Stomach (tissue), 4 donors: ENCODE data around the gene AKIRIN2.
"Not testable (repeated sequence)": the region's sequence is repeated elsewhere in the genome, so short reads cannot be mapped to it uniquely, and the experiment has no call there.

Experiments used
- POLR2A ChIP-seq, 4 donors: fragments of 450-650 bp; IDR thresholded peaks; one replicate each; pipeline ENCODE4 v1.6.1; 2016; ENCODE audit warnings: antibody characterized with exemption in 4 of 4, control low read depth in 2 of 4, mild to moderate bottlenecking in 1 of 4, moderate library complexity in 1 of 4
- POLR2AphosphoS5 ChIP-seq, 3 donors: sonication (generic); formaldehyde crosslinking; IDR thresholded peaks; one replicate each; pipeline ENCODE4 v1.6.1; 2016; ENCODE audit warnings: antibody characterized with exemption in 3 of 3
- TF ChIP-seq, protein P1 (sequence below), 7 experiments: fragments of 450-650 bp in 4 of 7; fragments of 200-600 bp in 3 of 7; sonication (generic) in 3 of 7; IDR thresholded peaks; one replicate each; pipeline ENCODE4 v1.5.1; 2016 to 2019; ENCODE audit warnings: antibody characterized with exemption in 7 of 7, control low read depth in 2 of 7, mild to moderate bottlenecking in 1 of 7

DNA sequence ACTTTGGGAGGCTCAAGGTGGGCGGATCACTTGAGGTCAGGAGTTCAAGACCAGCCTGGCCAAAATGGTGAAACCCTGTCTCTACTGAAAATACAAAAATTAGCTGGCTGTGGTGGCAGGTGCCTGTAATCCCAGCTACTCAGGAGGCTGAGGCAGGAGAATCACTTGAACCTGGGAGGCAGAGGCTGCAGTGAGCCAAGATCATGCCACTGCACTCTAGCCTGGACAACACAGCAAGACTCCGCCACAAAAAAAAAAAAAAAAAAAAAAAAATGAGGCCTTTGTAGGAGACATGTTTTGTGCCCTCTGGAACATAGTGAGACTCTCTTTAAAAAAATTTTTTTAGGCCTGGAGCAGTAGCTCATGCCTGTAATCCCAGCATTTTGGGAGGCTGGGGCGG lies 10.7 kb upstream of the AKIRIN2 start:
- TF ChIP-seq, protein P1, sequence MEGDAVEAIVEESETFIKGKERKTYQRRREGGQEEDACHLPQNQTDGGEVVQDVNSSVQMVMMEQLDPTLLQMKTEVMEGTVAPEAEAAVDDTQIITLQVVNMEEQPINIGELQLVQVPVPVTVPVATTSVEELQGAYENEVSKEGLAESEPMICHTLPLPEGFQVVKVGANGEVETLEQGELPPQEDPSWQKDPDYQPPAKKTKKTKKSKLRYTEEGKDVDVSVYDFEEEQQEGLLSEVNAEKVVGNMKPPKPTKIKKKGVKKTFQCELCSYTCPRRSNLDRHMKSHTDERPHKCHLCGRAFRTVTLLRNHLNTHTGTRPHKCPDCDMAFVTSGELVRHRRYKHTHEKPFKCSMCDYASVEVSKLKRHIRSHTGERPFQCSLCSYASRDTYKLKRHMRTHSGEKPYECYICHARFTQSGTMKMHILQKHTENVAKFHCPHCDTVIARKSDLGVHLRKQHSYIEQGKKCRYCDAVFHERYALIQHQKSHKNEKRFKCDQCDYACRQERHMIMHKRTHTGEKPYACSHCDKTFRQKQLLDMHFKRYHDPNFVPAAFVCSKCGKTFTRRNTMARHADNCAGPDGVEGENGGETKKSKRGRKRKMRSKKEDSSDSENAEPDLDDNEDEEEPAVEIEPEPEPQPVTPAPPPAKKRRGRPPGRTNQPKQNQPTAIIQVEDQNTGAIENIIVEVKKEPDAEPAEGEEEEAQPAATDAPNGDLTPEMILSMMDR (IDR thresholded peaks at IDR 0.05): not testable (repeated sequence)
- not testable (repeated sequence) for TF ChIP-seq POLR2AphosphoS5, POLR2A (IDR thresholded peaks at IDR 0.05)
